AG09319 (cell line): ENCODE data around the gene TSPAN18.

Experiments
- DNase-seq: peaks from one replicate; pipeline ENCODE4 v3.0.0-alpha.2; 2010; ENCODE audit warnings: low read depth; ENCODE audit errors: extremely low read depth
- CTCF ChIP-seq: IDR thresholded peaks from 2 replicates; pipeline ENCODE4 v1.5.1; 2011; ENCODE audit warnings: low read depth, mild to moderate bottlenecking, inconsistent platforms, low read length, moderate library complexity

TSPAN18 gene

GRCh38 chr11:44701276-44701675, 25.5 kb upstream of the TSPAN18 start:
- no peak for DNase-seq
- TF ChIP-seq CTCF, result no peak

GRCh38 chr11:44702889-44703288, 23.9 kb upstream of the TSPAN18 start:
- no peak for TF ChIP-seq CTCF
- DNase-seq, result no peak

GRCh38 chr11:44707094-44707493, 19.7 kb upstream of the TSPAN18 start:
- TF ChIP-seq CTCF, result no peak
- DNase-seq, result no peak

- DNase-seq, result no peak
- TF ChIP-seq CTCF, result no peak
Observed at GRCh38 chr11:44708009-44708408, 18.8 kb upstream of the TSPAN18 start.

GRCh38 chr11:44708523-44709280, 18.1 kb upstream of the TSPAN18 start:
- no peak for DNase-seq
- TF ChIP-seq CTCF, result no peak

- DNase-seq, result no peak
- no peak for TF ChIP-seq CTCF
Observed at GRCh38 chr11:44709281-44709562, 17.5 kb upstream of the TSPAN18 start.

DNA sequence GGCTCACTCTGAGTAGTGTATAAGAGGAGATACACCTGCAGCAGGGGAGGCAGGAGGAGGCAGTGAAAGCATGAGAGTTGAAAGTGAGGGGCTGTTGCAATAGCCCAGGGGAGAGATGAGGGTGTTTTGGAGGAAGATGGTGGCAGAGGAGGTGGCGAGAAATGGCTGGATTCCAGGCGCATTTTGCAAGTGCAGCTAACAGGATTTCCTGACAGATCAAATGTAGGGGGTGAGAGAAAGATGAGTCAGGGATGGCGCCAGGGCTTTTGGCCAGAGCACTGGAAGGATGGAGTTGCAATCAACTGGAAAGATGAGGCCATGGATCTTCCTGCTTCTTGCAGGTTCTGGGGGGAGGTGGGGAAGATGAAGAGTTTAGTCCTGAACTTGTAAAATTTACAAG, 16.8 kb upstream of the TSPAN18 start:
- DNase-seq, result no peak
- TF ChIP-seq CTCF, result no peak
